HepG2 (cell line): ENCODE measurements around the gene FASTKD3. TPM values are rescaled to one million over a fixed set of nuclear protein-coding genes. Genes with fewer than 3 reads are reported as not detected.

ENCODE experiments used
- ATAC-seq: fragments of 200-7000 bp; cut with Tn5 transposase; 3 replicates; pipeline ENCODE4 v1.9.1; 2020; ENCODE audit warnings: mild to moderate bottlenecking, moderate library complexity
- BruUV-seq: library from RNA; stranded (reverse); fragments of 400-500 nt; replicated peaks from 2 replicates; lab custom pipeline; 2021; lab: Mats Ljungman, UMichigan
- CTCF ChIA-PET: fragments of 300-600 bp; formaldehyde crosslinking; extraction: SDS; loops from one replicate; lab custom pipeline; 2021; ENCODE audit warnings: low total read pairs, inconsistent platforms, low intra/inter-chr PET ratio; lab: Yijun Ruan, JAX
- POLR2A ChIA-PET: fragments of 350-600 bp; sonication (Branson Sonifier 250); formaldehyde crosslinking; loops from one replicate; lab custom pipeline; 2020; ENCODE audit warnings: antibody characterized with exemption, inconsistent platforms; lab: Yijun Ruan, JAX
- DNase-seq: peaks from one replicate; pipeline ENCODE4 v3.0.0-alpha.2; 2015; ENCODE audit warnings: low spot score
- FAIRE-seq: peaks from 3 replicates; lab custom pipeline; 2011; peaks lifted over from hg19 to GRCh38; lab: Jason Lieb, UNC
- H2AFZ ChIP-seq: one replicate; pipeline ENCODE4 v1.6.1; 2011; ENCODE audit warnings: low read length, inconsistent platforms
- H3K27ac ChIP-seq: fragments of 300-600 bp; 3 replicates; pipeline ENCODE4 v1.8.0; 2011; ENCODE audit warnings: mixed run types, mild to moderate bottlenecking, mixed read lengths, low read length, inconsistent platforms; ENCODE audit not compliant: insufficient read depth; ENCODE audit errors: extremely low read length
- H3K27me3 ChIP-seq, 2 experiments: fragments of 200-600 bp in 1 of 2; 2 replicates in 1 of 2; 3 replicates in 1 of 2; pipeline versions ENCODE4 v1.6.0 to v1.8.0; 2011; ENCODE audit warnings: low read length in 2 of 2, mild to moderate bottlenecking in 2 of 2, moderate library complexity in 2 of 2, inconsistent platforms in 1 of 2; ENCODE audit not compliant: insufficient read depth in 2 of 2, control insufficient read depth in 1 of 2
- H3K36me3 ChIP-seq, 2 experiments: fragments of 200-600 bp in 1 of 2; replicated peaks in 1 of 2; 2 replicates in 1 of 2; 3 replicates in 1 of 2; pipeline versions ENCODE4 v1.5.1 to v1.8.0; 2011; ENCODE audit warnings: low read length in 2 of 2, inconsistent platforms in 1 of 2; ENCODE audit not compliant: insufficient read depth in 2 of 2, control insufficient read depth in 1 of 2
- H3K4me1 ChIP-seq: 2 replicates; pipeline ENCODE4 v1.5.1; 2012; ENCODE audit warnings: low read length, inconsistent platforms; ENCODE audit not compliant: insufficient read depth
- H3K4me2 ChIP-seq: 2 replicates; pipeline ENCODE4 v1.6.0; 2011; ENCODE audit warnings: low read depth, low read length, inconsistent platforms
- H3K4me3 ChIP-seq, 3 experiments: fragments of 200-600 bp in 1 of 3; sonication (generic), shearing (Covaris generic) in 1 of 3; replicated peaks in 1 of 3; 2 replicates each; pipeline ENCODE4 v1.5.1; 2011 to 2016; ENCODE audit warnings: low read length in 3 of 3, inconsistent platforms in 2 of 3, low read depth in 2 of 3, mild to moderate bottlenecking in 2 of 3, control low read depth in 1 of 3, mixed read lengths in 1 of 3; ENCODE audit not compliant: insufficient read depth in 1 of 3
- H3K79me2 ChIP-seq: one replicate; pipeline ENCODE4 v1.6.1; 2011; ENCODE audit warnings: low read length, inconsistent platforms; ENCODE audit not compliant: insufficient read depth
- H3K9ac ChIP-seq: 2 replicates; pipeline ENCODE4 v1.6.0; 2011; ENCODE audit warnings: mild to moderate bottlenecking, low read depth, low read length, inconsistent platforms; ENCODE audit not compliant: insufficient read depth
- H3K9me3 ChIP-seq: 2 replicates; pipeline ENCODE4 v1.5.1; 2012; ENCODE audit warnings: mild to moderate bottlenecking, low read length
- H4K20me1 ChIP-seq: 2 replicates; pipeline ENCODE4 v1.6.0; 2011; ENCODE audit warnings: inconsistent platforms, mild to moderate bottlenecking, low read length, moderate library complexity; ENCODE audit not compliant: insufficient read depth
- ARID3A ChIP-seq: IDR thresholded peaks from 2 replicates; pipeline ENCODE4 v1.6.1; 2012; ENCODE audit warnings: low read depth, low read length, improper control_type of control experiment
- CTCF ChIP-seq: sonication (generic); formaldehyde crosslinking; IDR thresholded peaks from 2 replicates; pipeline ENCODE4 v1.5.0; 2020; ENCODE audit warnings: mild to moderate bottlenecking, missing genetic modification reagents, moderate library complexity
- KDM1A ChIP-seq: IDR thresholded peaks from 2 replicates; pipeline ENCODE4 v1.6.1; 2016; ENCODE audit warnings: missing compliant biosample characterization
- ZNF24 ChIP-seq: fragments of 450-650 bp; IDR thresholded peaks from 2 replicates; pipeline ENCODE4 v1.6.1; 2017; ENCODE audit warnings: antibody characterized with exemption, mild to moderate bottlenecking
- WGBS: methylation state at CpG from one replicate; pipeline ENCODE4 v1.1.6; 2017; ENCODE audit warnings: low lambda C conversion rate; 5-methylcytosine and 5-hydroxymethylcytosine counted together
- in situ Hi-C: cut with HindIII; loops from 2 replicates; pipeline ENCODE4 v1.10.0; 2017; ENCODE audit warnings: low pct_unique_long_range_greater_than_20kb; ENCODE audit not compliant: extremely low pct_ligation_motif_present
- intact Hi-C: fragments of 100-400 bp; cut with micrococcal nuclease; formaldehyde crosslinking; loops from one replicate; pipeline ENCODE4 v1.10.0; 2022; ENCODE audit not compliant: unreplicated experiment
- polyA plus RNA-seq, 8 experiments: library from polyadenylated mRNA; depleted of rRNA in 3 of 8; stranded (reverse) in 7 of 8; unstranded in 1 of 8; fragments of >200 nt; fragmentation: Illumina TruSeq in 4 of 8; extraction: Trizol in 4 of 8; gene quantifications; 2 replicates each; pipeline versions ENCODE4 v1.2.1 to v1.2.3, GENCODE V29; 2011 to 2016; ENCODE audit warnings: low read depth in 4 of 8, missing spikeins in 1 of 8, mixed read lengths in 1 of 8; ENCODE audit not compliant: insufficient read depth in 1 of 8
- total RNA-seq, 5 experiments: library from RNA; depleted of rRNA; stranded (reverse); fragments of >200 nt; fragmentation: Illumina TruSeq; extraction: Trizol; gene quantifications; 2 replicates each; pipeline ENCODE4 v1.2.3, GENCODE V29; 2016; ENCODE audit warnings: low read depth in 1 of 5
- TF ChIP-seq, protein P1 (sequence below): sonication (generic); formaldehyde crosslinking; IDR thresholded peaks from 2 replicates; pipeline ENCODE4 v1.4.0; 2020; ENCODE audit warnings: mild to moderate bottlenecking, missing genetic modification reagents
- TF ChIP-seq, protein P2 (sequence below): sonication (generic); formaldehyde crosslinking; IDR thresholded peaks from 2 replicates; pipeline ENCODE4 v1.4.0; 2020; ENCODE audit warnings: mild to moderate bottlenecking, missing genetic modification reagents
- TF ChIP-seq, protein P3 (sequence below): sonication (generic); formaldehyde crosslinking; IDR thresholded peaks from 2 replicates; pipeline ENCODE4 v1.4.0; 2020; ENCODE audit warnings: missing genetic modification reagents, mild to moderate bottlenecking, borderline replicate concordance

Gene FASTKD3
- total and polyA plus RNA-seq, 2 of the 13 experiments (the other 11 are each of a cell fraction or from before 2014, with no cell fraction given), result 6.9 to 17.8 TPM

- no peak overlapping the region for H3K9ac ChIP-seq
- peak; percentile 20 for DNase-seq
- WGBS, result 90% methylated on average over 7 of the region's 7 CpGs
- no peak overlapping the region for H3K4me2 ChIP-seq
- no peaks in the 10 kb centered on the region for H4K20me1 ChIP-seq
- no peak overlapping the region for H2AFZ ChIP-seq
- H3K4me3 ChIP-seq, result no peak overlapping the region
- POLR2A ChIA-PET, result interaction anchor here (1.0 kb wide), 1 partner anchor 19 kb away, joined by 3 read pairs; the partner anchor contains the start of genes FASTKD3 and MTRR
- in situ Hi-C loops, result no loop called here
- H3K9me3 ChIP-seq, result no peaks in the 10 kb centered on the region
- CTCF ChIA-PET, result interaction anchor here (0.7 kb wide), 1 partner anchor 41 kb away, joined by 3 read pairs; no protein-coding TSS in a partner anchor
- no TSS peak for BruUV-seq
- no peaks in the 10 kb centered on the region for H3K4me1 ChIP-seq
- H3K36me3 ChIP-seq, result peaks cover 25 to 76% of the 10 kb centered on the region in 2 experiments
- H3K79me2 ChIP-seq, result peaks cover 3% of the 10 kb centered on the region
- ATAC-seq, result peak; percentile 35; the same call in 1 of the 3 replicates
- intact Hi-C loops, result loop anchor here (5.0 kb wide), 1 partner anchor 1320 kb away; no protein-coding TSS in a partner anchor
- no peak for FAIRE-seq
- no peak overlapping the region for H3K27ac ChIP-seq
- H3K27me3 ChIP-seq, result no peaks in the 10 kb centered on the region
- no peak for TF ChIP-seq KDM1A (CRISPR knock-in tag)
- TF ChIP-seq CTCF (CRISPR knock-in tag), result peak; percentile 42
- TF ChIP-seq, protein P1, sequence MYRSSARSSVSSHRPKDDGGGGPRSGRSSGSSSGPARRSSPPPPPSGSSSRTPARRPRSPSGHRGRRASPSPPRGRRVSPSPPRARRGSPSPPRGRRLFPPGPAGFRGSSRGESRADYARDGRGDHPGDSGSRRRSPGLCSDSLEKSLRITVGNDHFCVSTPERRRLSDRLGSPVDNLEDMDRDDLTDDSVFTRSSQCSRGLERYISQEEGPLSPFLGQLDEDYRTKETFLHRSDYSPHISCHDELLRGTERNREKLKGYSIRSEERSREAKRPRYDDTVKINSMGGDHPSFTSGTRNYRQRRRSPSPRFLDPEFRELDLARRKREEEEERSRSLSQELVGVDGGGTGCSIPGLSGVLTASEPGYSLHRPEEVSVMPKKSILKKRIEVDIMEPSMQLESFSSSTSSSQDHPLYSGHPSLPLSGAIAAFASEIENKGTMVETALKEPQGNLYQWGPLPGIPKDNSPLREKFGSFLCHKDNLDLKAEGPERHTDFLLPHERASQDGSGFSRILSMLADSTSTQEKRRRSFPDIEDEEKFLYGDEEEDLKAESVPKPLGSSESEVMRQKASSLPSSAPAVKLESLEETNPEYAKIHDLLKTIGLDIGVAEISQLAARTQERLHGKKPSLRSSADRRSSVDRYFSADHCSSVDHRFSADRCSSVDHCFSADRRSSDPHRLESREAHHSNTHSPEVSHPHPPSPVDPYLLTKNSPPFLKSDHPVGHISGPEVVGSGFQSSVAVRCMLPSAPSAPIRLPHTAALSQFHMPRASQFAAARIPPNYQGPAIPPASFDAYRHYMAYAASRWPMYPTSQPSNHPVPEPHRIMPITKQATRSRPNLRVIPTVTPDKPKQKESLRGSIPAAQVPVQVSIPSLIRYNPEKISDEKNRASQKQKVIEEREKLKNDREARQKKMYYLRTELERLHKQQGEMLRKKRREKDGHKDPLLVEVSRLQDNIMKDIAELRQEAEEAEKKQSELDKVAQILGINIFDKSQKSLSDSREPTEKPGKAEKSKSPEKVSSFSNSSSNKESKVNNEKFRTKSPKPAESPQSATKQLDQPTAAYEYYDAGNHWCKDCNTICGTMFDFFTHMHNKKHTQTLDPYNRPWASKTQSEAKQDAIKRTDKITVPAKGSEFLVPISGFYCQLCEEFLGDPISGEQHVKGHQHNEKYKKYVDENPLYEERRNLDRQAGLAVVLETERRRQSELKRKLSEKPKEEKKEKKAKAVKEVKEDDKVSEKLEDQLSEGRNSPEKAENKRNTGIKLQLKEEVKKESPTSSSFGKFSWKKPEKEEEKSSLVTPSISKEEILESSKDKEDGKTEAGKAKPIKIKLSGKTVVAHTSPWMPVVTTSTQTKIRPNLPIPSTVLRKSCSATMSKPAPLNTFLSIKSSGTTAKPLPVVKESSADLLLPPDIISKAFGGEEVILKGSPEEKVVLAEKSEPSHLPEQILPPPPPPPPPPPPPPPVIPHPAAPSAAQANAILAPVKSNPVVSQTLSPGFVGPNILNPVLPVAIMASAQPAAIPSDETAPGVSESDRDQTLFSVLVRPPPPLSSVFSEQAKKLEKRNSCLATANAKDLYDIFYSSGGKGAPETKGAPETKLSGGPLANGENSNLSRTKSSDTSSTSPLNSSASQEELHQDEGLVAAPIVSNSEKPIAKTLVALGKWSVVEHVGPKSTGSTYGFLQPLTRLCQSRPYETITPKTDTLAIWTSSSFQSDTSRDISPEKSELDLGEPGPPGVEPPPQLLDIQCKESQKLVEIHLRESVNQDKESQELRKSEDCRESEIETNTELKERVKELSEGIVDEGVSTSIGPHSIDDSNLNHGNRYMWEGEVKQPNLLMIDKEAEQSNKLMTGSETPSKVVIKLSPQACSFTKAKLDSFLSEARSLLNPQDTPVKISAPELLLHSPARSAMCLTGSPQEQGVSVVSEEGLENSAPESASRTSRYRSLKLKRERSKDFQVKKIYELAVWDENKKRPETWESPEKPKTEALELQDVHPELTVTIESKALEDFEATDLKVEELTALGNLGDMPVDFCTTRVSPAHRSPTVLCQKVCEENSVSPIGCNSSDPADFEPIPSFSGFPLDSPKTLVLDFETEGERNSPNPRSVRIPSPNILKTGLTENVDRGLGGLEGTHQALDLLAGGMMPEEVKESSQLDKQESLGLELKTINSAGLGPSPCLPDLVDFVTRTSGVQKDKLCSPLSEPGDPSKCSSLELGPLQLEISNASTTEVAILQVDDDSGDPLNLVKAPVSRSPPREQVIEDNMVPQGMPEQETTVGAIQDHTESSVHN, result no peak
- TF ChIP-seq, protein P2, sequence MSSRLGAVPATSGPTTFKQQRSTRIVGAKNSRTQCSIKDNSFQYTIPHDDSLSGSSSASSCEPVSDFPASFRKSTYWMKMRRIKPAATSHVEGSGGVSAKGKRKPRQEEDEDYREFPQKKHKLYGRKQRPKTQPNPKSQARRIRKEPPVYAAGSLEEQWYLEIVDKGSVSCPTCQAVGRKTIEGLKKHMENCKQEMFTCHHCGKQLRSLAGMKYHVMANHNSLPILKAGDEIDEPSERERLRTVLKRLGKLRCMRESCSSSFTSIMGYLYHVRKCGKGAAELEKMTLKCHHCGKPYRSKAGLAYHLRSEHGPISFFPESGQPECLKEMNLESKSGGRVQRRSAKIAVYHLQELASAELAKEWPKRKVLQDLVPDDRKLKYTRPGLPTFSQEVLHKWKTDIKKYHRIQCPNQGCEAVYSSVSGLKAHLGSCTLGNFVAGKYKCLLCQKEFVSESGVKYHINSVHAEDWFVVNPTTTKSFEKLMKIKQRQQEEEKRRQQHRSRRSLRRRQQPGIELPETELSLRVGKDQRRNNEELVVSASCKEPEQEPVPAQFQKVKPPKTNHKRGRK (CRISPR knock-in tag), result no peak
- no peak for TF ChIP-seq ZNF24
- TF ChIP-seq ARID3A, result 0 out of 2 replicates have a peak, but pooled peaks have one; percentile 22
- TF ChIP-seq, protein P3, sequence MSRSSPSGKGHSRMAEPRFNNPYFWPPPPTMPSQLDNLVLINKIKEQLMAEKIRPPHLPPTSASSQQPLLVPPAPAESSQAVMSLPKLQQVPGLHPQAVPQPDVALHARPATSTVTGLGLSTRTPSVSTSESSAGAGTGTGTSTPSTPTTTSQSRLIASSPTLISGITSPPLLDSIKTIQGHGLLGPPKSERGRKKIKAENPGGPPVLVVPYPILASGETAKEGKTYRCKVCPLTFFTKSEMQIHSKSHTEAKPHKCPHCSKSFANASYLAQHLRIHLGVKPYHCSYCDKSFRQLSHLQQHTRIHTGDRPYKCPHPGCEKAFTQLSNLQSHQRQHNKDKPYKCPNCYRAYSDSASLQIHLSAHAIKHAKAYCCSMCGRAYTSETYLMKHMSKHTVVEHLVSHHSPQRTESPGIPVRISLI, result 0 out of 2 replicates have a peak, but pooled peaks have one; percentile 16
Observed at GRCh38 chr5:7886849-7887475, 18.1 kb upstream of the FASTKD3 start.
